Astrocyte of the cerebellum (primary cell): Measurements from ENCODE around the gene UNC119.
A peak's percentile ranks its signal among the peaks of the same experiment; 100 is the strongest.

Source experiments
- DNase-seq: peaks from one replicate; pipeline ENCODE4 v3.0.0-alpha.2; 2011; ENCODE audit warnings: low read depth
- H3K4me3 ChIP-seq: 2 replicates; pipeline ENCODE4 v1.5.1; 2011; ENCODE audit warnings: mild to moderate bottlenecking, low read depth, low read length, moderate library complexity
- in situ Hi-C: cut with HindIII; loops from 2 replicates; pipeline ENCODE4 v1.10.0; 2017; ENCODE audit warnings: low sequenced_read_pairs
- TF ChIP-seq, protein P1 (sequence below): IDR thresholded peaks from 2 replicates; pipeline ENCODE4 v1.5.1; 2012; ENCODE audit warnings: low read length, low read depth, moderate library complexity, mild to moderate bottlenecking; ENCODE audit errors: missing control alignments

Gene UNC119

DNA sequence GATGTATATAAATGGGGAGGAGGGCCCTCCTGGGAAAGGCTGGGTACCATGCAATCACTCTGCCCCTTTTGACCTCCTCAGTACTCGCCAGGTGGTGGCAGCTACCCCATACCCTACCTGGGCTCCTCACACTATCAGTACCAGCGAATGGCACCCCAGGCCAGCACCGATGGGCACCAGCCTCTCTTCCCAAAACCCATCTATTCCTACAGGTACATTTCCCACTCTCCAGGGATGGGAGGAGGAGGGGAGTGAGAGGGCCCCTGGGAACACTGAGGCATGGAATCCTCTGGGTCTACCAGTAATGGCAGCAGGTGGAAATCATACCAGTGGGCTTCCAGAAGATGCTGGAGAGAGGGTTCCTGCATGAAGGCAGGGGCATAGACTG, 23.4 kb downstream of the UNC119 start:
- TF ChIP-seq, protein P1, sequence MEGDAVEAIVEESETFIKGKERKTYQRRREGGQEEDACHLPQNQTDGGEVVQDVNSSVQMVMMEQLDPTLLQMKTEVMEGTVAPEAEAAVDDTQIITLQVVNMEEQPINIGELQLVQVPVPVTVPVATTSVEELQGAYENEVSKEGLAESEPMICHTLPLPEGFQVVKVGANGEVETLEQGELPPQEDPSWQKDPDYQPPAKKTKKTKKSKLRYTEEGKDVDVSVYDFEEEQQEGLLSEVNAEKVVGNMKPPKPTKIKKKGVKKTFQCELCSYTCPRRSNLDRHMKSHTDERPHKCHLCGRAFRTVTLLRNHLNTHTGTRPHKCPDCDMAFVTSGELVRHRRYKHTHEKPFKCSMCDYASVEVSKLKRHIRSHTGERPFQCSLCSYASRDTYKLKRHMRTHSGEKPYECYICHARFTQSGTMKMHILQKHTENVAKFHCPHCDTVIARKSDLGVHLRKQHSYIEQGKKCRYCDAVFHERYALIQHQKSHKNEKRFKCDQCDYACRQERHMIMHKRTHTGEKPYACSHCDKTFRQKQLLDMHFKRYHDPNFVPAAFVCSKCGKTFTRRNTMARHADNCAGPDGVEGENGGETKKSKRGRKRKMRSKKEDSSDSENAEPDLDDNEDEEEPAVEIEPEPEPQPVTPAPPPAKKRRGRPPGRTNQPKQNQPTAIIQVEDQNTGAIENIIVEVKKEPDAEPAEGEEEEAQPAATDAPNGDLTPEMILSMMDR = no peak
- H3K4me3 ChIP-seq = no peak overlapping the region
- in situ Hi-C loops = no loop called here
- DNase-seq = no peak

DNA sequence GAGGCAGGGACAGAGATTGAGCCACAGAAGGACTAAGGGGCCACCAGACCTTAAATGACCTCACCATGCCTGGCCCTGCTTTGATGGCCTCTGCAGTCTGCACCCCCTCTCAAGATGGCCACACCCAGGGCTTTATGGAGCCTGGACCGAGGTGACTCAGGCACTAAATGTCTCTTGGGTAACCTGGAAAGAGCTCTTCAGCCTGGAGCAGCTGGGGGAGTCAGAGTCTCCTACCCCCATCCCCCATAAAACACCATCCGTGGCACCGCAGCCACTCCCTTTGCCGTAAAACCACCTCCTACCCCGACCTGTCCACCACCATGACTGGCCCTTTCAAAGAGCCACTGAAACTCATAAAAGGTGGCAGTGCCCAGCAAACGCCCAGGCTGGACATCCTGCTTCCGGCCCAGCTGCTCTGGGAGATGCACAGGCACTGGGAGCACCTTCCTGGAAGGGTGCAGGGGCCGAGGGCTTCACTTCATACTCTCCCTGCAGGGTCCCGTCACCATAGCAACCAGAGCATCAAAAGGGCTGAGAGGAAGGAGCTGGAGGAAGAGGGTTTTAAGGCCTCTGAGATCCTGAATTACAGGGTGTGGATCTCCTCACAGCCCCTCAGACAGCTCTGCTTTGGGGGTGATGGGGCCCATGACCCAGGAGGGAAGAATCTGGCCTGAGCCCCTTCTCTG, 24.0 kb downstream of the UNC119 start:
- no peak for DNase-seq
- in situ Hi-C loops = no loop called here
- TF ChIP-seq, protein P1 = no peak
- no peak overlapping the region for H3K4me3 ChIP-seq

DNA sequence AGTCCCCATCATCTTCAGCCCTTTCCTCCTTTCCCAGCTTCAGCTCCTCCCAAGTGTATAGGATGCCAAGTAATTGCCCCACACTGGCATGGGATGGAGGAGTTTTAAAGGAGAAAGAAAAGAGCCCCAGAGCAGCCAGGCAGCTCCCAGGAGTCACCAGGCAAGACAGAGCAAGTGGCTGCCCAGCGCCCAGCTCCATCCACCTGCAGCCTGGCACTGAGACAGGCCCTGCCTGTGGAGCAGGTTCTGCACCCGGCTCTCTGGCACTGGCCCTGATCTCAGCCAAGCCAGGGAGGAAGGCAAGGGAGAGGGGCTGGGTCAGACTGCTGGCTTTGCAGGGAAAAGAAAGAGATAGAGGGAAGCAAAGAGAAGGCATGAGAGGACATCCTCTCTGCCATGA, 24.6 kb downstream of the UNC119 start:
- in situ Hi-C loops = no loop called here
- H3K4me3 ChIP-seq = no peak overlapping the region
- DNase-seq = no peak
- TF ChIP-seq, protein P1 = no peak

DNA sequence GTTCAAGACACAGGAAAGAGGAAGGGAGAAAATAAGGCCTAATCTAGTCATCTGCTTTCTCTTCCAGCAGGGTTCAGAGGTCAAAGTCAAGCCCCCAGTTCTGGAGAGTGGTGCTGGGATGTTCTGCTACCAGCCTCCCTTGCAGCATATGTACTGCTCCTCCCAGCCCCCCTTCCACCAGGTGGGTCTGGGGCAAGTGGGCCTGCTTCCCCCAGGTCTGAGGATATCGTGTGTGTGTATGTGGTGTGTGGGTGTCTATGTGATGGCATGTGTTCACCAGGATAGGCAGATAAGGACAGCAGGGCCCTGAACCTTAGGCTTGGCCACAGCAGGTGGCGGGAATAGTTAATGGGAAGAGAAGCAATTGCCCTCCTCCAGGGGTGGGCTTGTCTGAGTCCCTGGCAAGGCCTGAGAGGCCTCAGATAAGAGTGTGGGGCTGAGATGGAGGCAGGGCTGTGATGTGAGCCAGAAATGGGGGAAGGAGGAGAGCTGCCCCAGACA, 25.2 kb downstream of the UNC119 start:
- no peak for DNase-seq
- TF ChIP-seq, protein P1 = no peak
- in situ Hi-C loops = no loop called here

DNA sequence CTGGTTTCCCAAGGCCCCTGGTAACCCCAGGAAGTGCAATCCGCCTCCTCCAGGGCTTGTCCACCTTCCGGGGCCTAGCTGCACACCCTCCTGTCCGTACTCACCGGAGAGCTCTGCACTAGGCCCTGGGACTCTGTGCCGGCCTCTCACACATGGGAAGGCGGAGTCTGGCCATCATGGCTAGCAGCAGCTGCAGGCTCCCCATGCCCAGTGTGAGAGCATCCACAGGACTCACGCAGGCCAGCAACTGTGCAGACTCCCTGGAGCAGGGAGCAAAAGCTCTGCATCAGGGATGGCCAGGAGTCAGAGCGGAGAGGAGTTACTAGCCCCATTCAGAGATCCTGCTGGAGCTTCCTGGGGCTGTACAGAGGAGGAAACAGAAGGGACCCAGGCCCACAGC, 26.0 kb downstream of the UNC119 start:
- DNase-seq = no peak
- H3K4me3 ChIP-seq = no peak overlapping the region
- in situ Hi-C loops = no loop called here
- TF ChIP-seq, protein P1 = no peak

More for the DNA sequence above, 25.2 kb downstream of the UNC119 start:
- H3K4me3 ChIP-seq = no peak overlapping the region

DNA sequence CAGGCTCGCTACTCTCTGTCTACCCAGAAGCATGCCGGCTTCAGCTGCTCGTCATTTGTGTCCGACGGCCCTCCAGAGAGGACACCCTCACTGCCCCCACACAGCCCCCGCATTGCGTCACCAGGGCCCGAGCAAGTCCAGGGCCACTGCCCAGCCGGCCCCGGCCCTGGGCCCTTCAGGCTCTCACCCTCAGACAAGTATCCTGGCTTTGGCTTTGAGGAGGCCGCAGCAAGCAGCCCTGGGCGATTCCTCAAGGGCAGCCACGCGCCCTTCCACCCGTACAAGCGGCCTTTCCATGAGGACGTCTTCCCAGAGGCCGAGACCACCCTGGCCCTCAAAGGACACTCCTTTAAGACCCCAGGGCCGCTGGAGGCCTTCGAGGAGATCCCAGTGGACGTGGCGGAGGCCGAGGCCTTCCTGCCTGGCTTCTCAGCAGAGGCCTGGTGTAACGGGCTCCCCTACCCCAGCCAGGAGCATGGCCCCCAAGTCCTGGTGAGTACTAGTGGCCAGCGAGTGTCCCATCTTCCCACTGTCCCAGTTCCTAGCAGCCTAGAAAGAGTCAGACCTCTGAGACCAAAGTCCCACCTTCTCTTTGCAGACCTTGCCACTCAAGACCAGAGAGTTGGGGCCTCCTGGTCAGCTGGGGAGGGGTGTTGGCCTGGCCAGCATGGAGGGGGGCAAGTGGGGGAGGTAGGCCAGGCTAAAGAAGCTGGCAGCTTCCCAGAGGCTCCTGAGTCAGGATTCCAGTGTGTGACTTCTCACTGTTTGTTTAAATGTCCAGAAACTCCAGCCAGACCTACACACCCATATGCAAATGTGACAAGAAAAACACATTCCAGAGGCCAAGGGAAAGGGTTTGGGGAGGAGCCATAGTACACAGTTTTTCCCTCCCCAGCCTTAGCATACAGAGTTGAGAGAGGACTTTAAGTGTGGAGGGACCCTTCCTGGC, 27.7 kb downstream of the UNC119 start:
- in situ Hi-C loops = no loop called here
- DNase-seq = peak; percentile 13
- TF ChIP-seq, protein P1 = no peak
- no peak overlapping the region for H3K4me3 ChIP-seq
